ENCODE data around the gene FNBP1. TPM values are rescaled to one million over a fixed set of nuclear protein-coding genes. Genes with fewer than 3 reads are reported as not detected.

Gene FNBP1
- total RNA-seq, 1 donor from 2014 or later, result 47.1 TPM

- intact Hi-C loops (cut with DNase I), result no loop called here
- Histone ChIP-seq H3K27ac (no peak overlapping the region), H3K9me3 (no peaks in the 10 kb centered on the region), H3K27me3 (no peaks in the 10 kb centered on the region), H3K36me3 (no peaks in the 10 kb centered on the region), H3K4me1 (peaks cover 40% of the 10 kb centered on the region), H3K4me3 (no peak overlapping the region)
- TF ChIP-seq POLR2A (IDR thresholded peaks at IDR 0.05) (no peak), POLR2AphosphoS5 (IDR thresholded peaks at IDR 0.05; ENCODE audit: insufficient read depth in 1 of 2, low read depth in 1 of 2) (no peak), CTCF (IDR thresholded peaks at IDR 0.05) (no peak)
- no peak for DNase-seq (ENCODE audit: extremely low spot score in 2 of 2)
These were observed 201.9 kb downstream of the FNBP1 start for GRCh38 chr9:129841071-129841470.

- H3K36me3 ChIP-seq, result no peaks in the 10 kb centered on the region
- H3K4me3 ChIP-seq, result no peak overlapping the region
- DNase-seq (ENCODE audit: extremely low spot score in 2 of 2), result no peak
- intact Hi-C loops (cut with DNase I), result no loop called here
- no peaks in the 10 kb centered on the region for H3K9me3 ChIP-seq
- H3K4me1 ChIP-seq, result peaks cover 44% of the 10 kb centered on the region
- no peaks in the 10 kb centered on the region for H3K27me3 ChIP-seq
- TF ChIP-seq POLR2AphosphoS5 (IDR thresholded peaks at IDR 0.05; ENCODE audit: insufficient read depth in 1 of 2, low read depth in 1 of 2) (no peak), CTCF (IDR thresholded peaks at IDR 0.05) (no peak), POLR2A (IDR thresholded peaks at IDR 0.05) (no peak)
- no peak overlapping the region for H3K27ac ChIP-seq
These were observed 203.0 kb downstream of the FNBP1 start for GRCh38 chr9:129840034-129840433.

DNA sequence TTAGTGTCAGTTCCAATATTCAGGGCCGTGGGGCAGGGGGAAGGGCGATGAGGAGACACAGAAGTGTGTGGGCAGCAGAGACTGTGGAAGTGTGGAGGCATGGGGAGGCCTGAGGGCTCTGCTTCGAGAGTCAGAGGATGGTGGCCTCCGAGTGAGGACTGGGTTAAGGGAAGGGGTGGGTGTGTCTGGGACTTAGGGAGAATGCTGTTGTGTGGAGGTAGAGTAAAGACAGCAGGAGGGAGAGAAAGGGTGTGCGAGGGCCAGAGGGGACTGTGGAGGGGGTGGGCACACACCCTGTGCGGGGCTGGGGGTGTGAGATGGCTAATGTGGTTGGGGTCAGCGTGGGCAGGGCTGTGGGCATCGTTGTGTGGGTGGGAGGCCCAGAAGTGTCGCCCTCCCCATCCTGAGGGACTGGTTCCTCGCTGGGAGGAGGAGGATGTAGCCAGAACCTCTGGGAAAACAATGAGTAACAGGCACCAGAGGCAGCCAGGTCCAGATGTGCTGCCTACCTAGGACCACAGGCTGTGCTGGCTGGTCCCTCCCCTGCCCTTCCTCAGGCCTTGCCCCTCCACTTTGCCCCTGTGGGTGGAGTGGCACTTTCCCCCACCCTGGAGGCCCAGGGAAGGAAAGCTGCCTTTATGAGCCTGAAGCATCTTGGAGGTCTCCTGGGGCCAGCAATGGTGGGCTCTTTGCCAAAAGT lies 203.5 kb downstream of the FNBP1 start:
- Histone ChIP-seq H3K4me3 (no peak overlapping the region), H3K9me3 (no peaks in the 10 kb centered on the region), H3K36me3 (no peaks in the 10 kb centered on the region), H3K27me3 (no peaks in the 10 kb centered on the region), H3K4me1 (peaks cover 46% of the 10 kb centered on the region), H3K27ac (no peak overlapping the region)
- intact Hi-C loops (cut with DNase I), result no loop called here
- DNase-seq (ENCODE audit: extremely low spot score in 2 of 2), result no peak
- no peak for TF ChIP-seq POLR2AphosphoS5 (IDR thresholded peaks at IDR 0.05; ENCODE audit: insufficient read depth in 1 of 2, low read depth in 1 of 2)
- no peak for TF ChIP-seq CTCF (IDR thresholded peaks at IDR 0.05)
- no peak for TF ChIP-seq POLR2A (IDR thresholded peaks at IDR 0.05)

- intact Hi-C loops (cut with DNase I), result no loop called here
- Histone ChIP-seq H3K4me1 (peaks cover 53% of the 10 kb centered on the region), H3K4me3 (no peak overlapping the region)
These were observed 204.2 kb downstream of the FNBP1 start for GRCh38 chr9:129838707-129839259.

More at GRCh38 chr9:129838707-129839259, 204.2 kb downstream of the FNBP1 start:
- Histone ChIP-seq H3K27ac (no peak overlapping the region), H3K9me3 (no peaks in the 10 kb centered on the region), H3K27me3 (no peaks in the 10 kb centered on the region), H3K36me3 (no peaks in the 10 kb centered on the region)
- DNase-seq (ENCODE audit: extremely low spot score in 2 of 2), result no peak
- TF ChIP-seq CTCF (IDR thresholded peaks at IDR 0.05), result no peak
- no peak for TF ChIP-seq POLR2AphosphoS5 (IDR thresholded peaks at IDR 0.05; ENCODE audit: insufficient read depth in 1 of 2, low read depth in 1 of 2)
- TF ChIP-seq POLR2A (IDR thresholded peaks at IDR 0.05), result no peak

Small RNA genes lying within 50 kb of the gene (microRNA-seq; reads per million reads assigned to microRNA genes)
- not detected for gene MIR6855 (ENCODE audit: borderline number of aligned reads, borderline replicate concordance)

Small RNA genes lying within 50 kb of the gene (small RNA-seq; reads per million reads assigned to genes)
- gene MIR6855, result not detected

Other genes with a start within 250 kb of the FNBP1 start
- 14.5 TPM for gene TOR1B, start 240.0 kb downstream of the FNBP1 start, total RNA-seq
- 30.0 TPM for gene TOR1A, start 219.1 kb downstream of the FNBP1 start, total RNA-seq
- gene C9orf78, start 207.9 kb downstream of the FNBP1 start, total RNA-seq, result 36.6 TPM
- 29.5 TPM for gene USP20, start 207.7 kb downstream of the FNBP1 start, total RNA-seq
- 25.5 TPM for gene GPR107, start 10.7 kb upstream of the FNBP1 start, total RNA-seq
- 20.4 TPM for gene NCS1, start 129.2 kb upstream of the FNBP1 start, total RNA-seq
- gene HMCN2, start 222.6 kb upstream of the FNBP1 start, total RNA-seq, result 5.2 TPM

All from vagina (tissue), 2 donors.